SHP77 treated with DMSO at 0.1 percent for 48 hours (cell line): ENCODE measurements around the gene LTB4R.

ENCODE experiments used
- DNase-seq: peaks from one replicate; lab custom pipeline; 2025; lab: John Stamatoyannopoulos, UW

Gene LTB4R

GRCh38 chr14:24310646-24311604, at the start of gene LTB4R:
Gene LTB4R, plus strand, starts transcription at chr14:24311502. Its CDS starts 4,150 bp downstream, at chr14:24315652.
- DNase-seq = peak; percentile 76

- DNase-seq = no peak
Measured at GRCh38 chr14:24261969-24262327, 49.4 kb upstream of the LTB4R start.

- no peak for DNase-seq
Measured at GRCh38 chr14:24262821-24263733, 48.2 kb upstream of the LTB4R start, which contains the start of gene TGM1. Gene TGM1, minus strand, starts transcription at chr14:24263177. Its CDS starts 825 bp downstream, at chr14:24262352.

GRCh38 chr14:24263848-24264247, 47.5 kb upstream of the LTB4R start:
- DNase-seq = no peak

GRCh38 chr14:24264298-24264697, 47.0 kb upstream of the LTB4R start:
- DNase-seq = no peak

GRCh38 chr14:24266344-24267244, 44.7 kb upstream of the LTB4R start:
- no peak for DNase-seq

- no peak for DNase-seq
Measured at GRCh38 chr14:24267516-24267915, 43.8 kb upstream of the LTB4R start.

GRCh38 chr14:24268225-24268624, 43.1 kb upstream of the LTB4R start:
- DNase-seq = no peak

GRCh38 chr14:24269368-24269767, 41.9 kb upstream of the LTB4R start:
- DNase-seq = no peak

GRCh38 chr14:24269910-24270536, 41.3 kb upstream of the LTB4R start:
- no peak for DNase-seq

GRCh38 chr14:24270537-24271133, 40.7 kb upstream of the LTB4R start:
- no peak for DNase-seq

GRCh38 chr14:24271134-24271833, 40.0 kb upstream of the LTB4R start, which contains the start of gene RABGGTA:
Gene RABGGTA, minus strand, starts transcription at chr14:24271597. Its CDS starts 482 bp downstream, at chr14:24271115.
- peak; percentile 83 for DNase-seq

- DNase-seq = no peak
Measured at GRCh38 chr14:24271834-24272263, 39.5 kb upstream of the LTB4R start.

GRCh38 chr14:24272467-24272866, 38.8 kb upstream of the LTB4R start:
- DNase-seq = no peak

GRCh38 chr14:24273422-24273998, 37.8 kb upstream of the LTB4R start:
- no peak for DNase-seq

GRCh38 chr14:24274101-24274543, 37.2 kb upstream of the LTB4R start:
- no peak for DNase-seq

GRCh38 chr14:24277071-24277470, 34.2 kb upstream of the LTB4R start:
- DNase-seq = no peak

- no peak for DNase-seq
Measured at GRCh38 chr14:24277606-24278321, 33.5 kb upstream of the LTB4R start.

GRCh38 chr14:24278424-24278823, 32.9 kb upstream of the LTB4R start:
- no peak for DNase-seq
